WTC11 (cell line): Measurements from ENCODE around the gene BIVM. TPM values are rescaled to one million over a fixed set of nuclear protein-coding genes. Genes with fewer than 3 reads are reported as not detected.

Source experiments
- CREB1 ChIP-seq: sonication (generic); formaldehyde crosslinking; IDR thresholded peaks from 2 replicates; pipeline ENCODE4 v1.8.0; 2023; ENCODE audit warnings: mild to moderate bottlenecking, missing genetic modification reagents
- E2F4 ChIP-seq: sonication (generic); formaldehyde crosslinking; IDR thresholded peaks from 2 replicates; pipeline ENCODE4 v1.8.1; 2022; ENCODE audit warnings: low read depth, mild to moderate bottlenecking, moderate library complexity, missing genetic modification reagents, borderline replicate concordance
- ELF4 ChIP-seq: sonication (generic); formaldehyde crosslinking; IDR thresholded peaks from 2 replicates; pipeline ENCODE4 v1.8.1; 2022; ENCODE audit warnings: low read depth, mild to moderate bottlenecking, moderate library complexity, missing genetic modification reagents
- ETV6 ChIP-seq: sonication (generic); formaldehyde crosslinking; IDR thresholded peaks from 2 replicates; pipeline ENCODE4 v1.8.1; 2022; ENCODE audit warnings: mild to moderate bottlenecking, missing genetic modification reagents
- FOXP1 ChIP-seq: sonication (generic); formaldehyde crosslinking; IDR thresholded peaks from 2 replicates; pipeline ENCODE4 v1.8.0; 2022; ENCODE audit warnings: missing genetic modification reagents, mild to moderate bottlenecking, moderate library complexity, borderline replicate concordance
- GABPB1 ChIP-seq: sonication (generic); formaldehyde crosslinking; IDR thresholded peaks from 2 replicates; pipeline ENCODE4 v1.8.1; 2023; ENCODE audit warnings: mild to moderate bottlenecking, missing genetic modification reagents
- GRHL2 ChIP-seq: fragments of 250-450 bp; sonication (Bioruptor Pico); IDR thresholded peaks from 2 replicates; pipeline ENCODE4 v1.8.0; 2022; ENCODE audit warnings: mild to moderate bottlenecking, moderate library complexity; ENCODE audit not compliant: insufficient replicate concordance, severe bottlenecking
- HMGA2 ChIP-seq: fragments of 250-450 bp; sonication (Bioruptor Pico); IDR thresholded peaks from 2 replicates; pipeline ENCODE4 v1.4.0; 2021; ENCODE audit warnings: mild to moderate bottlenecking, moderate library complexity
- JAZF1 ChIP-seq: fragments of 250-450 bp; sonication (Bioruptor Pico); IDR thresholded peaks from 2 replicates; pipeline ENCODE4 v1.9.0; 2021; ENCODE audit warnings: moderate library complexity, mild to moderate bottlenecking, inconsistent platforms
- KAT7 ChIP-seq: sonication (generic); formaldehyde crosslinking; IDR thresholded peaks from 2 replicates; pipeline ENCODE4 v1.8.1; 2023; ENCODE audit warnings: missing genetic modification reagents, mild to moderate bottlenecking, borderline replicate concordance
- MXD4 ChIP-seq: fragments of 250-450 bp; sonication (Bioruptor Pico); IDR thresholded peaks from 2 replicates; pipeline ENCODE4 v1.8.0; 2021; ENCODE audit warnings: mild to moderate bottlenecking, moderate library complexity, borderline replicate concordance
- NFYB ChIP-seq: sonication (generic); formaldehyde crosslinking; conservative IDR thresholded peaks from 2 replicates; pipeline ENCODE4 v1.8.0; 2022; ENCODE audit warnings: low read depth, missing genetic modification reagents
- NR2C2 ChIP-seq: sonication (generic); formaldehyde crosslinking; IDR thresholded peaks from 2 replicates; pipeline ENCODE4 v1.8.0; 2022; ENCODE audit warnings: mild to moderate bottlenecking, missing genetic modification reagents
- OVOL2 ChIP-seq: fragments of 250-450 bp; sonication (Bioruptor Pico); IDR thresholded peaks from 2 replicates; pipeline ENCODE4 v1.9.0; 2021; ENCODE audit warnings: mild to moderate bottlenecking, borderline replicate concordance
- SMAD3 ChIP-seq: sonication (generic); formaldehyde crosslinking; IDR thresholded peaks from 2 replicates; pipeline ENCODE4 v1.8.0; 2022; ENCODE audit warnings: missing genetic modification reagents, mild to moderate bottlenecking, borderline replicate concordance
- SP1 ChIP-seq: sonication (generic); formaldehyde crosslinking; conservative IDR thresholded peaks from 2 replicates; pipeline ENCODE4 v1.8.1; 2022; ENCODE audit warnings: missing genetic modification reagents
- STAT6 ChIP-seq: sonication (generic); formaldehyde crosslinking; conservative IDR thresholded peaks from 2 replicates; pipeline ENCODE4 v1.8.1; 2023; ENCODE audit warnings: mild to moderate bottlenecking, low read depth, missing genetic modification reagents, moderate library complexity
- TCF7 ChIP-seq: sonication (generic); formaldehyde crosslinking; IDR thresholded peaks from 2 replicates; pipeline ENCODE4 v1.8.0; 2022; ENCODE audit warnings: mild to moderate bottlenecking, low read depth, missing genetic modification reagents, moderate library complexity
- TEAD1 ChIP-seq: sonication (generic); formaldehyde crosslinking; IDR thresholded peaks from 2 replicates; pipeline ENCODE4 v1.8.0; 2022; ENCODE audit warnings: mild to moderate bottlenecking, missing genetic modification reagents
- ZBTB43 ChIP-seq: sonication (generic); formaldehyde crosslinking; IDR thresholded peaks from 2 replicates; pipeline ENCODE4 v1.8.1; 2023; ENCODE audit warnings: mild to moderate bottlenecking, missing genetic modification reagents
- ZNF263 ChIP-seq: sonication (generic); formaldehyde crosslinking; IDR thresholded peaks from 2 replicates; pipeline ENCODE4 v1.8.1; 2022; ENCODE audit warnings: low read depth, mild to moderate bottlenecking, moderate library complexity, missing genetic modification reagents
- ZNF396 ChIP-seq: fragments of 250-450 bp; sonication (Bioruptor Pico); IDR thresholded peaks from 2 replicates; pipeline ENCODE4 v1.8.0; 2021; ENCODE audit warnings: mild to moderate bottlenecking, moderate library complexity, borderline replicate concordance
- total RNA-seq: library from RNA; stranded (reverse); gene quantifications from 3 replicates; pipeline ENCODE4 v1.2.3, GENCODE V29; 2021
- TF ChIP-seq, protein P1 (sequence below): sonication (generic); formaldehyde crosslinking; conservative IDR thresholded peaks from 2 replicates; pipeline ENCODE4 v1.8.1; 2022; ENCODE audit warnings: mild to moderate bottlenecking, missing genetic modification reagents
- TF ChIP-seq, protein P2 (sequence below): fragments of 200-600 bp; IDR thresholded peaks from 2 replicates; pipeline ENCODE4 v1.8.0; 2022; ENCODE audit warnings: antibody characterized with exemption
- TF ChIP-seq, protein P3 (sequence below): sonication (generic); formaldehyde crosslinking; IDR thresholded peaks from 2 replicates; pipeline ENCODE4 v1.8.0; 2023; ENCODE audit warnings: mild to moderate bottlenecking, missing genetic modification reagents
- TF ChIP-seq, protein P4 (sequence below): fragments of 250-450 bp; sonication (Bioruptor Pico); conservative IDR thresholded peaks from 2 replicates; pipeline ENCODE4 v1.9.0; 2021; ENCODE audit warnings: mild to moderate bottlenecking

Gene BIVM
- total RNA-seq, 1 experiment from 2014 or later = 10.2 TPM

DNA sequence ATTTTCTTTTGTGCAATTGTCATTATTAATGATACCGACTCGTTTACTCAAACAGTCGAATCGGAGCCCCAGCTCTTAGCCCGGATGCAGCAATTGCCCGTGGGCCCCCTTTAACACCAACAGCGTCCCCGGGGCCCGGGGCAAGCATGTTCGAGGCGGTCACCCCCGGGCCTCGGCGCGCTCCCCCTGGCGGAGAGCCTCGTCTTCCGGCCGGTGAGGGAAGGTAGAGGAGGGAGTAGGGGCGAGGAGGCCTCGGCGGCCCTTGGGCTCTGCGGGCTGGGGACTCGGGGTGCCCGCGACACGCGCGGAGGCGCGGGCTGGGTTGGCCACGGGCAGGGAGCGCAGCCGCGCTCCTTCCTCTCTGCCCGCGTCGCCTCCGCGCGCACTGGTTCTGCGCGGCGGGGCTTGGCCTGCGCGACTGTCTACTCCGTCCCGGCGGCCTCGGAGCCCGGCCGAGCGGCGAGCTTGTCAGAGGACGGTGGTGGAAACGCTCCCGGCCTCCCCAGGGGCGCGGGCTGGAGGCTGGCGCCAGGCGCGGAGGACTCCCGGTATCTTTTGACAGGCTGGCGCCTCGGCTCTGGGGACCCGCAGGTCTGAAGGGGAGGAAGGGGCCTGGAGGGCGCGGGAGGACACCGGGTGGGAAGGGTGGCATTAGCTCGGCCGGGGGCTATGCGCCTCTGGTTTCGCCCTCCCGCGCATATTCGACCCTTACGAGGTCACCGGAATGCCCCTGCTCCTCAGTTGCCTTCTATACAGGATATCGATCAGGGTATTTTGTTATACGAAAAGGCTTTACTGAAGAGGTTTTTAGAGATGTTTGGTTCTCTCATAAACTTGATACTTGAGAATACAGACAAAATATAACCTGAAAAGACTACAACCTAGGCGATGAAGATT, 1.5 kb downstream of the BIVM start (continued):
- TF ChIP-seq E2F4 (CRISPR knock-in tag) = no peak
- TF ChIP-seq SMAD3 = no peak; the same call in 1 of the 2 replicates
- no peak for TF ChIP-seq NFYB (CRISPR knock-in tag)
- 0 out of 2 replicates have a peak, but pooled peaks have one; percentile 8 for TF ChIP-seq TEAD1 (CRISPR knock-in tag)
- TF ChIP-seq GABPB1 (CRISPR knock-in tag) = no peak; the same call in 1 of the 2 replicates
- TF ChIP-seq GRHL2 = no peak
- no peak for TF ChIP-seq SP1 (CRISPR knock-in tag)
- no peak for TF ChIP-seq MXD4 (CRISPR knock-in tag)
- no peak for TF ChIP-seq ZNF396 (CRISPR knock-in tag)
- no peak for TF ChIP-seq CREB1
- TF ChIP-seq, protein P1, sequence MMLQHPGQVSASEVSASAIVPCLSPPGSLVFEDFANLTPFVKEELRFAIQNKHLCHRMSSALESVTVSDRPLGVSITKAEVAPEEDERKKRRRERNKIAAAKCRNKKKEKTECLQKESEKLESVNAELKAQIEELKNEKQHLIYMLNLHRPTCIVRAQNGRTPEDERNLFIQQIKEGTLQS (CRISPR knock-in tag) = no peak
- TF ChIP-seq ZNF263 (CRISPR knock-in tag) = peak; percentile 41; the same call in 1 of the 2 replicates
- no peak for TF ChIP-seq OVOL2 (CRISPR knock-in tag)
- TF ChIP-seq JAZF1 (CRISPR knock-in tag) = no peak
- TF ChIP-seq TCF7 (CRISPR knock-in tag) = no peak
- TF ChIP-seq, protein P2, sequence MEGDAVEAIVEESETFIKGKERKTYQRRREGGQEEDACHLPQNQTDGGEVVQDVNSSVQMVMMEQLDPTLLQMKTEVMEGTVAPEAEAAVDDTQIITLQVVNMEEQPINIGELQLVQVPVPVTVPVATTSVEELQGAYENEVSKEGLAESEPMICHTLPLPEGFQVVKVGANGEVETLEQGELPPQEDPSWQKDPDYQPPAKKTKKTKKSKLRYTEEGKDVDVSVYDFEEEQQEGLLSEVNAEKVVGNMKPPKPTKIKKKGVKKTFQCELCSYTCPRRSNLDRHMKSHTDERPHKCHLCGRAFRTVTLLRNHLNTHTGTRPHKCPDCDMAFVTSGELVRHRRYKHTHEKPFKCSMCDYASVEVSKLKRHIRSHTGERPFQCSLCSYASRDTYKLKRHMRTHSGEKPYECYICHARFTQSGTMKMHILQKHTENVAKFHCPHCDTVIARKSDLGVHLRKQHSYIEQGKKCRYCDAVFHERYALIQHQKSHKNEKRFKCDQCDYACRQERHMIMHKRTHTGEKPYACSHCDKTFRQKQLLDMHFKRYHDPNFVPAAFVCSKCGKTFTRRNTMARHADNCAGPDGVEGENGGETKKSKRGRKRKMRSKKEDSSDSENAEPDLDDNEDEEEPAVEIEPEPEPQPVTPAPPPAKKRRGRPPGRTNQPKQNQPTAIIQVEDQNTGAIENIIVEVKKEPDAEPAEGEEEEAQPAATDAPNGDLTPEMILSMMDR = peak; percentile 61
- TF ChIP-seq ZBTB43 (CRISPR knock-in tag) = no peak
- TF ChIP-seq, protein P3, sequence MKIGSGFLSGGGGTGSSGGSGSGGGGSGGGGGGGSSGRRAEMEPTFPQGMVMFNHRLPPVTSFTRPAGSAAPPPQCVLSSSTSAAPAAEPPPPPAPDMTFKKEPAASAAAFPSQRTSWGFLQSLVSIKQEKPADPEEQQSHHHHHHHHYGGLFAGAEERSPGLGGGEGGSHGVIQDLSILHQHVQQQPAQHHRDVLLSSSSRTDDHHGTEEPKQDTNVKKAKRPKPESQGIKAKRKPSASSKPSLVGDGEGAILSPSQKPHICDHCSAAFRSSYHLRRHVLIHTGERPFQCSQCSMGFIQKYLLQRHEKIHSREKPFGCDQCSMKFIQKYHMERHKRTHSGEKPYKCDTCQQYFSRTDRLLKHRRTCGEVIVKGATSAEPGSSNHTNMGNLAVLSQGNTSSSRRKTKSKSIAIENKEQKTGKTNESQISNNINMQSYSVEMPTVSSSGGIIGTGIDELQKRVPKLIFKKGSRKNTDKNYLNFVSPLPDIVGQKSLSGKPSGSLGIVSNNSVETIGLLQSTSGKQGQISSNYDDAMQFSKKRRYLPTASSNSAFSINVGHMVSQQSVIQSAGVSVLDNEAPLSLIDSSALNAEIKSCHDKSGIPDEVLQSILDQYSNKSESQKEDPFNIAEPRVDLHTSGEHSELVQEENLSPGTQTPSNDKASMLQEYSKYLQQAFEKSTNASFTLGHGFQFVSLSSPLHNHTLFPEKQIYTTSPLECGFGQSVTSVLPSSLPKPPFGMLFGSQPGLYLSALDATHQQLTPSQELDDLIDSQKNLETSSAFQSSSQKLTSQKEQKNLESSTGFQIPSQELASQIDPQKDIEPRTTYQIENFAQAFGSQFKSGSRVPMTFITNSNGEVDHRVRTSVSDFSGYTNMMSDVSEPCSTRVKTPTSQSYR = no peak
- TF ChIP-seq KAT7 (CRISPR knock-in tag) = peak; percentile 75; the same call in 1 of the 2 replicates
- no peak for TF ChIP-seq FOXP1
- TF ChIP-seq ETV6 (CRISPR knock-in tag) = peak; percentile 59; the same call in 1 of the 2 replicates
- no peak for TF ChIP-seq NR2C2 (CRISPR knock-in tag)
- TF ChIP-seq, protein P4, sequence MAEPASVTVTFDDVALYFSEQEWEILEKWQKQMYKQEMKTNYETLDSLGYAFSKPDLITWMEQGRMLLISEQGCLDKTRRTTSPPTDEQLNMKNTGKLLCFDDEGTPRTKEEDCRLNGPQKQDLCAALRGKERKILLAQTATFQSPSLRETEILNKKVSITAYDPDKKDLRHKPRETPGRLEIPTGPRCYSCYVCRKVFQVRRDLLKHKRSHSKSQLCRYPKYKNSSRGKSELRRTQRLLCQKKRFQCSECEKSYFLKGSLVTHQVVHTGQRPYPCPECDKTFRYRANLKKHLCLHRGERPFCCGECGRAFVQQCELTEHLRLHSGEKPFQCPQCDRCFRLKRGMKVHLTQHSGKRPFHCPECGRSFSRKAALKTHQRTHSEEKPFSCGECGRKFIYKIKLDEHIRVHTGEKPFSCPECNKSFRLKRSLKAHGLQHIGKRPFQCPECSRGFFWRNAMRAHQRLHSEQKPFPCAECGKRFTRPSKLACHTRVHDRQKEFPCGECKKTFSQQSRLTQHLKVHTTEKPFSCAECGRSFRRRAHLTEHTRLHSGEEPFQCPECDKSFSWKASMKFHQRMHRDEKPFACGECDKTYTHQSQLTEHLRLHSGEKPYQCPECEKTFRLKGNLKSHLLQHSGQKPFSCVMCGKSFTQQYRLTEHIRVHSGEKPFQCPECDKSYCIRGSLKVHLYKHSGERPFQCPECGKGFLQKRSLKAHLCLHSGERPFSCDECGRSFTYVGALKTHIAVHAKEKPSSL = no peak
- no peak for TF ChIP-seq HMGA2 (CRISPR knock-in tag)
- TF ChIP-seq ELF4 (CRISPR knock-in tag) = 0 out of 2 replicates have a peak, but pooled peaks have one; percentile 54
- TF ChIP-seq STAT6 (CRISPR knock-in tag) = no peak
